Right ventricle myocardium inferior (tissue), 1 donor: ENCODE results near the gene BCO1. TPM values are rescaled to one million over a fixed set of nuclear protein-coding genes. Genes with fewer than 3 reads are reported as not detected.

ENCODE experiments used
- ATAC-seq: fragments of 200-7000 bp; cut with Tn5 transposase; one replicate; pipeline ENCODE4 v1.9.1; 2020; ENCODE audit warnings: mild to moderate bottlenecking, moderate library complexity
- DNase-seq: peaks from one replicate; pipeline ENCODE4 v3.0.0; 2021; ENCODE audit errors: missing footprints
- intact Hi-C: fragments of 100-400 bp; cut with DNase I; formaldehyde crosslinking; loops from one replicate; pipeline ENCODE4 v1.11.0; 2022
- total RNA-seq: library from RNA; stranded (reverse); fragmentation: NEBNext Ultra II Directional; extraction: Animal tissue kit (Norgen Biotek cat#: 25700); gene quantifications from one replicate; pipeline ENCODE4 v1.2.1, GENCODE V29; 2021
- donor health status: DM: no; HTN: yes; CAD: no; lungs with severe emphysema.

The BCO1 gene
- total RNA-seq, 1 donor from 2014 or later, result not detected

GRCh38 chr16:81265052-81265451 is 26.6 kb downstream of the BCO1 start:
- no peak for DNase-seq
- intact Hi-C loops, result loop anchor here (10.0 kb wide), 1 partner anchor 50 kb away; the partner anchor contains the start of gene GAN
- ATAC-seq, result no peak

- intact Hi-C loops, result loop anchor here (10.0 kb wide), 1 partner anchor 49 kb away; the partner anchor contains the start of gene GAN
- peak; percentile 94 for ATAC-seq
- DNase-seq, result peak; percentile 86
These were observed 27.4 kb downstream of the BCO1 start for GRCh38 chr16:81265658-81266451.

- no peak for DNase-seq
- ATAC-seq, result peak; percentile 8
- intact Hi-C loops, result loop anchor here (10.0 kb wide), 1 partner anchor 48 kb away; the partner anchor contains the start of gene GAN
These were observed 28.2 kb downstream of the BCO1 start for GRCh38 chr16:81266680-81267095.

DNA sequence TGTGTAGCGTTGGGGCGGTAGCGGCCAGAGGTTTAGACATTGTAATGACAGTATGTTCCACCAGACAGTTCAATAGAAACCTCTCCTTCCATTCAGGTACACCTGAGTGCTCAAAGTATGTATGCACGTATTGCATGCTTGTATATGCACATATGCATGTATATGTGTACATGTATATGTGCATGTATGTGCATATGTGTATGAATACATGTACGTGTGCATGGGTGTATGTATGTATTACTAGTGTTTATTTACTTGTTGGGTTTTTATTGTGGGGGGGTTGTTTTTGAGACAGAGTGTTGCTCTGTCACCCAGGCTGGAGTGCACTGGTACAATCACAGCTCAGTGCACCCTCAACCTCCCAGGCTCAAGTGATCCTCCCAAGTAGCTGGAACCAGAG is 30.0 kb downstream of the BCO1 start:
- DNase-seq (no peak), ATAC-seq (no peak)
- intact Hi-C loops, result loop anchor here (10.0 kb wide), 1 partner anchor 46 kb away; the partner anchor contains the start of gene GAN

GRCh38 chr16:81273223-81273950 is 34.9 kb downstream of the BCO1 start:
- ATAC-seq (no peak), DNase-seq (no peak)
- intact Hi-C loops, result no loop called here

- DNase-seq, result no peak
- intact Hi-C loops, result no loop called here
- no peak for ATAC-seq
These were observed 36.6 kb downstream of the BCO1 start for GRCh38 chr16:81275064-81275532.

- ATAC-seq, result no peak
- DNase-seq, result no peak
- intact Hi-C loops, result no loop called here
These were observed 37.3 kb downstream of the BCO1 start for GRCh38 chr16:81275795-81276194.

- intact Hi-C loops, result no loop called here
- ATAC-seq (no peak), DNase-seq (no peak)
These were observed 37.8 kb downstream of the BCO1 start for GRCh38 chr16:81276323-81276722.

DNA sequence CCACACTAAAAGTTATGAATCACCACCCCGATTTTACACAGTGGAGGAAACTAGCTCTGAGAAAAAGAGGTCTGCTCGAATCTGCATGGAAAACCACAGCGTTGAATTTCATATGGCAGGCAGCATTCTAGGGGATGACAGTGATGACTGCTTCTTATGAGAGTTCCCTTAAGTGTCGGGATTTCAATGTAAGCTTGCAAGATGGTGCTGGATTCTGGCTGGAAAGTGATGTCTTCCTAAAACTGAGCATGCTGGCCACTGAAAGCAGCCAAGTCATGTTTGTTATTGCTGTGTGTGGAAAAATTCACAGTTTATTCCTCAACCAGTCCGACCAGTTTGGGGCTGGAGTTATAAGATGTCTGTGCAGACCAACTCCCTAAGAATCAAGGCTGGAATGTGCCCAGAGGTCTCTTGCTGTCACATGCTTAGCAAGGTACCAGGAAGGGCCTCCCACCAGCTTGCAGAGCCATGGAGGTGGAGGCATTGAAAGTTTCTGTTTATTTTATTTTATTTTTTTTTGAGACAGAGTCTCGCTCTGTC is 39.1 kb downstream of the BCO1 start:
- DNase-seq (no peak), ATAC-seq (no peak)
- intact Hi-C loops, result no loop called here

DNA sequence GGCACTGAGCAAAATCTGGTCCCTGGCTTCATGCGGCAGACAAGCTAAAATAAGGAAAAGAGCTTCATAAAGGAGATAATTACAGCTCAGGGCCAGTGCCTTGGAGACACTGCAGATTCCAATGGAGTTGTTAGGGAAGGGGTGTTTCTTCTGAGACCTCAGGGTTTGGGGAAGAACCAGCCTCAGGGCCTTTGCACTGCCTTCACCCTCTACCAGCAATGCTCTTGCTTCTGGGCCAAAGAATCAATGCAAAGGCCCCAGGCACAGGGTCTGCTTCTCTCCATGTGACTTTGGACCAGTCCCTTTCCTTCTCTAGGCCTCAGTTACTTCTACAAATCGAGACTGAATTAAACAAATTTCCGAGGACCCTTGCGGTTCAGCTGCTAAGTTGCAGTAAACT is 40.0 kb downstream of the BCO1 start:
- intact Hi-C loops, result no loop called here
- no peak for ATAC-seq
- no peak for DNase-seq

DNA sequence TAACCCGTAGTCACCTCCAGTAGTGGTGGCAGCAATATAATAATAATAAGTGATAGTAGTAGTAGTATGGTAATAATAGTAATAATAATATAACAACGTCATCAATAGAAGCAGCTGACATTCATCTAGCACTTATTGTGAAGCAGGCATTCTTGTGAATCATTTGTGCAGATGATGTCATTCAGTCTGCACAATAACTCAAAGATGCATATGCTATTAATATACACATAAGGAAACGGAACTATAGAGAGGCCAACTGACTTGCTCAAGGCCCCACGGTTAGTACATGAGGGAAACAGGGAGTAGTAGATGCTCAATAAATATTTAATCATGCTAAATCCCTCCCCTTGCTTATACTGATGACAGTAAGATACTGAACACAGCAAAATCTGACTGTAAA is 40.9 kb downstream of the BCO1 start:
- ATAC-seq, result no peak
- DNase-seq, result no peak
- intact Hi-C loops, result no loop called here

DNA sequence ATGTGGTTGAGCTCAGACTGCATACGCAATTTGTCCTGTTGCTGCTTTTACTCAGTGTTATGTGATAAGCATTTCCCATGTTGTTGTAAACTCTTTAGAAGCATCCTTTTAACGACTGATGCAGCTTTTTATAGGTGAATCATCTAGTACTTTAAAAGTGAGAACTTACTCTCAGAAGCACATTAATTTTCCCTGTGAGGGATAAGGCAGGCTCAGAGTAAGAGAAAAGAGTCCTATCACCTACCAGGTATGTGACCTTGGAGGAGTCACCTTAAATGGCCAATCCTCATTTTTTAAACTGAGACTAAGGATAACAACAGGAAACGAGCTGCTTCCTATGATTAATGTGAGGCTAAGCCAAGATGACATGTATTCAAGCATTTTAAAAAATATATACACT is 41.9 kb downstream of the BCO1 start:
- DNase-seq (no peak), ATAC-seq (no peak)
- intact Hi-C loops, result no loop called here

DNA sequence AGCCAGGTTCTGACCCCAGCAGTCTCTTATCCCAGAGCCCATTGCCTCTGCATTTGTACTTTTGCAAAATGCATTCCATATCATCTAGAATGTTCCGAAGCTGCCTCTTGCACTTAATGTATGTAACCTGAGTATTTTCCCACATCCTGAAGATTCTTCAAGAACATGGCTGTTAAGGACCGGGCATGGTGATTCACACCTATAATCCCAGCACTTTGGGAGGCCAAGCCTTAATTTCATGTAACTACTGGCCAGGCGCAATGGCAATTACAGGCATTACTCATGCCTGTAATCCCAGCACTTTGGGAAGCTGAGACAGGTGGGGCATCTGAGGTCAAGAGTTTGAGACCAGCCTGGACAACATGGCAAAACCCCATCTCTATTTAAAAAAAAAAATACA is 44.6 kb downstream of the BCO1 start:
- intact Hi-C loops, result no loop called here
- DNase-seq (no peak), ATAC-seq (no peak)

DNA sequence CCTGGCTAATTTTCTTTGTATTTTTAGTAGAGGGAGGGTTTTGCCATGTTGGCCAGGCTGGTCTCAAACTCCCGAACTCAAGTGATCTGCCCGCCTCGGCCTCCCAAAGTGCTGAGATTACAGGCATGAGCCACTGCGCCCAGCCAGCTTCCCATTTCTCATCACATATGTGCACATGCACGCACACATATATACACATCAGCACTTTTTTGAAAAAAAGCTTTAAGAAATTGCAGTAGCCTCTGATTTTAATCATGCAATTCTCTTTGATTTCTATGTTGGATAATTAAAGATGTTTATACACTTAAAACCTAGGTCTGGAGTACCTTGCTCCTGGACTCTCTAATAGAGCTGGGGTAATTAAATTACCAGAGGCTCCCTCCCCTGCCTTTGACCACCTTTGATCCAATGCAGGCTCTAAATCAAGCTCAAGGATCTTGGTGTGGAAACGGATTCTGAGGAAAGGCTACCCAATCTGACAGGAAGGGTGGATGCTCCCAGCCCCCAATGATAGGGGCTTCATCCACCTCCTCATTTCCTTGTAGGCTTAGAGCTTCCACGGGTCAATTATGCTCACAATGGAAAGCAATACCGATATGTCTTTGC is 46.6 kb downstream of the BCO1 start:
- intact Hi-C loops, result no loop called here
- ATAC-seq (no peak), DNase-seq (no peak)

DNA sequence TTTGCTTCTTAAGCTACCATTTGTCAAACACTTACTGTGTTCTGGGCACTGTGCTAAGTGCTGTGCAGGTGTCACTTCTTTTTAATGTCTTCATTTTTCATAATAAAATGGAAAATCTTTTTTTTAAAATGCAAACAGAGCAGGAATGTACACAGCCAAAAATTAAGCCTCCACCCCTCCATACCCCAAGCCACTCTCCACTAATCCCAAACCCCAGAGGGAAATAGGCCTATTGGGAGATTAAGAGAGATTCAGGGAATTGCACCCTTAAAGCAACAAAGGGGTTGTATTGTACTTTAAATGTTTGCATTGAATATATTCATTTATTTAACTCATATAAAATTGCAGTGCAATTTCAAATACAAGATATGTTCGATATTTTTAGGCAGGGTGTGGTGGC is 47.7 kb downstream of the BCO1 start:
- ATAC-seq (no peak), DNase-seq (no peak)
- intact Hi-C loops, result no loop called here

GRCh38 chr16:81291117-81291516 is 52.6 kb downstream of the BCO1 start:
- DNase-seq (no peak), ATAC-seq (no peak)
- intact Hi-C loops, result no loop called here

- DNase-seq, result no peak
- no peak for ATAC-seq
- intact Hi-C loops, result no loop called here
These were observed 54.4 kb downstream of the BCO1 start for GRCh38 chr16:81292936-81293335.

DNA sequence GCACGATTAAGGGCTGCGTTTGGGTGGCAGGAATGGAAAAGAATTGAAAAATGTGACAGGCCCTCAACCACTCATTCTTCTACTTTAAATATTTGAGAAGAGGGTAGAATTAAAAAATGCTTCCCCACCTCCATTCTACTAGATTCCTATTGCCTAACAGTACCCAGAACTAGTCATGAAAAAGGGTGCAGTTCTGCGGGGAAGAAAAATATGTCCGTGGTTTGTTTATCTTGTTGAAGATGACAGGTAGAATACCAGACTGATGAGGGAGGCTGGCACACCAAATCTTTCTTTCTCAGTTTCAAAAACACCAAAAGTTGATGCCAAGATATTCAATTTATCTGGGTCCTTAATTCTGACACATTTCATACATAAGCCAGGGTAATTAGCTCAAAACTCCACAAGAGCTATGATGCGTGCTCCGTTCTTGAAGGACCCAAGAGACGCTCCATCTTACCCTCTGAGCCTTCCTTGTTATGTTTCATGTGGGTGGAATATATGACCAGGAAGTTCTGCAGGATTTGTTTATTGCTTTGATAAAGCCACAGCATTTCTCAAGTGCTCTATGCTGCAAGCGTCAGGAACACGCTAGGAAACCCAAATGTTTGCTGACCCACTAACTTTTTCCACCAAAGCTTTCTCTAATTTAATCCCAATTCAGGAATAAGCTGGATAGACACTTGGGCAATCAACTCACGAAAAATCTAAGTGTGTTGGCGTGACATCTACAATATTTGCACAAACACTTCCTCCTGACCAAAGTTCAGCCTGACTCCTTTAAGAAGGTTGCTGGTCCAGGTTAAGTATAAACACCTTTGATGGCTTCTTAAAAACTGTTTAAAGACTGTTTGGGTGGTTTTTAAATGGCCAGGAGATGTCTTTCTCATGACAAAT is 55.7 kb downstream of the BCO1 start:
- no peak for ATAC-seq
- intact Hi-C loops, result no loop called here
- no peak for DNase-seq
